GM12878 (cell line): ENCODE data around the gene ZBTB7B. TPM values are rescaled to one million over a fixed set of nuclear protein-coding genes. Genes with fewer than 3 reads are reported as not detected.

Source experiments
- ATF3 ChIP-seq: IDR thresholded peaks from 2 replicates; pipeline ENCODE4 v1.6.1; 2011; ENCODE audit warnings: low read depth, mild to moderate bottlenecking, low read length, moderate library complexity, borderline replicate concordance; ENCODE audit errors: extremely low read depth
- ATF7 ChIP-seq: fragments of 450-650 bp; IDR thresholded peaks from 2 replicates; pipeline ENCODE4 v1.6.1; 2016; ENCODE audit warnings: low read depth, mild to moderate bottlenecking
- CBX5 ChIP-seq: sonication (generic); IDR thresholded peaks from 2 replicates; pipeline ENCODE4 v1.6.1; 2016; ENCODE audit warnings: low read depth, moderate library complexity, mild to moderate bottlenecking, inconsistent platforms
- CREM ChIP-seq: IDR thresholded peaks from 2 replicates; pipeline ENCODE4 v1.6.1; 2014; ENCODE audit warnings: antibody characterized with exemption, low read depth
- E2F8 ChIP-seq: fragments of 450-650 bp; IDR thresholded peaks from 2 replicates; pipeline ENCODE4 v1.6.1; 2018; ENCODE audit warnings: mild to moderate bottlenecking, low read depth, moderate library complexity; ENCODE audit not compliant: partially characterized antibody
- EGR1 ChIP-seq, 2 experiments: IDR thresholded peaks; 1 replicate in 1 of 2; 2 replicates in 1 of 2; pipeline ENCODE4 v1.6.1; 2011 to 2012; ENCODE audit warnings: low read depth in 2 of 2, low read length in 2 of 2, borderline replicate concordance in 1 of 2, mild to moderate bottlenecking in 1 of 2, moderate library complexity in 1 of 2
- HDAC2 ChIP-seq: fragments of 200-600 bp; sonication (generic); IDR thresholded peaks from 2 replicates; pipeline ENCODE4 v1.6.1; 2017
- IKZF2 ChIP-seq, 2 experiments: fragments of 450-650 bp; IDR thresholded peaks; 2 replicates each; pipeline ENCODE4 v1.6.1; 2017; ENCODE audit warnings: mild to moderate bottlenecking in 2 of 2, moderate library complexity in 2 of 2
- MLLT1 ChIP-seq: fragments of 450-650 bp; IDR thresholded peaks from 2 replicates; pipeline ENCODE4 v1.6.1; 2016; ENCODE audit warnings: mild to moderate bottlenecking
- SMAD1 ChIP-seq: fragments of 450-650 bp; IDR thresholded peaks from 2 replicates; pipeline ENCODE4 v1.6.1; 2018; ENCODE audit warnings: mild to moderate bottlenecking, low read depth; ENCODE audit not compliant: partially characterized antibody
- STAT1 ChIP-seq: fragments of 450-650 bp; conservative IDR thresholded peaks from 2 replicates; pipeline ENCODE4 v1.6.1; 2014; ENCODE audit warnings: antibody characterized with exemption, mild to moderate bottlenecking
- SUPT20H ChIP-seq: IDR thresholded peaks from 2 replicates; pipeline ENCODE4 v1.6.1; 2011; ENCODE audit warnings: low read depth, mild to moderate bottlenecking, low read length, moderate library complexity, borderline replicate concordance; ENCODE audit not compliant: control insufficient read depth
- TARDBP ChIP-seq: IDR thresholded peaks from 2 replicates; pipeline ENCODE4 v1.6.1; 2016; ENCODE audit warnings: borderline replicate concordance
- TCF12 ChIP-seq: IDR thresholded peaks from 2 replicates; pipeline ENCODE4 v1.6.1; 2011; ENCODE audit warnings: low read depth, mild to moderate bottlenecking, low read length
- TCF7 ChIP-seq: IDR thresholded peaks from 2 replicates; pipeline ENCODE4 v1.6.1; 2014; ENCODE audit warnings: antibody characterized with exemption, borderline replicate concordance
- WRNIP1 ChIP-seq: IDR thresholded peaks from 2 replicates; pipeline ENCODE4 v1.6.1; 2011; ENCODE audit warnings: low read depth, low read length, improper control_type of control experiment, borderline replicate concordance
- ZNF274 ChIP-seq: IDR thresholded peaks from one replicate; pipeline ENCODE4 v1.8.0; 2011; ENCODE audit not compliant: insufficient read length, insufficient read depth
- ZNF592 ChIP-seq: fragments of 450-650 bp; IDR thresholded peaks from 2 replicates; pipeline ENCODE4 v1.6.1; 2017; ENCODE audit warnings: mild to moderate bottlenecking, moderate library complexity
- polyA plus RNA-seq, 11 experiments: library from polyadenylated mRNA; depleted of rRNA in 4 of 11; unstranded in 6 of 11; stranded (reverse) in 5 of 11; fragments of >200 nt; fragmentation: Nextera tagmentation in 4 of 11; fragmentation: Illumina TruSeq in 1 of 11; extraction: Ambion mirVana in 4 of 11; extraction: Trizol in 1 of 11; gene quantifications; 1 replicate in 1 of 11; 2 replicates in 10 of 11; pipeline versions ENCODE4 v1.2.1 to v1.2.3, GENCODE V29; 2011 to 2016; ENCODE audit warnings: inconsistent platforms in 2 of 11, missing spikeins in 2 of 11, low read depth in 1 of 11
- total RNA-seq, 4 experiments: library from RNA; depleted of rRNA in 3 of 4; stranded (reverse); fragments of >200 nt in 3 of 4; fragmentation: Illumina TruSeq in 1 of 4; extraction: Trizol in 1 of 4; gene quantifications; 2 replicates each; pipeline versions ENCODE4 v1.2.1 to v1.2.3, GENCODE V29; 2013 to 2021
- TF ChIP-seq, protein P1 (sequence below): fragments of 450-650 bp; IDR thresholded peaks from 2 replicates; pipeline ENCODE4 v1.6.1; 2018; ENCODE audit warnings: borderline replicate concordance, mild to moderate bottlenecking; ENCODE audit not compliant: partially characterized antibody

The ZBTB7B gene
- total and polyA plus RNA-seq, 10 of the 15 experiments (the other 5 are each of a cell fraction or from before 2014, with no cell fraction given) = 0.11 to 44.9 (median 11.3) TPM

GRCh38 chr1:154975409-154976059 lies 27.1 kb upstream of the ZBTB7B start (continued):
- TF ChIP-seq ATF7 = peak; percentile 28; the same call in 1 of the 2 replicates
- no peak for TF ChIP-seq WRNIP1
- no peak for TF ChIP-seq SUPT20H
- no peak for TF ChIP-seq E2F8
- no peak for TF ChIP-seq HDAC2
- no peak for TF ChIP-seq TARDBP
- TF ChIP-seq STAT1 = no peak
- no peak for TF ChIP-seq TCF12
- TF ChIP-seq TCF7 = no peak
- no peak for TF ChIP-seq ZNF592
- peak; percentile 7; the same call in 1 of the 2 replicates for TF ChIP-seq CREM
- TF ChIP-seq IKZF2 (IDR thresholded peaks at IDR 0.05) = peak; percentile 48 to 49; a peak in 2 of 4 replicates
- TF ChIP-seq ZNF274 = no peak
- TF ChIP-seq MLLT1 = no peak; the same call in 1 of the 2 replicates
- peak in 1 of 2 experiments; percentile 74; a peak in 2 of 3 replicates for TF ChIP-seq EGR1 (IDR thresholded peaks at IDR 0.05; ENCODE audit: borderline replicate concordance in 1 of 2, low read depth in 2 of 2, low read length in 2 of 2)
- TF ChIP-seq, protein P1, sequence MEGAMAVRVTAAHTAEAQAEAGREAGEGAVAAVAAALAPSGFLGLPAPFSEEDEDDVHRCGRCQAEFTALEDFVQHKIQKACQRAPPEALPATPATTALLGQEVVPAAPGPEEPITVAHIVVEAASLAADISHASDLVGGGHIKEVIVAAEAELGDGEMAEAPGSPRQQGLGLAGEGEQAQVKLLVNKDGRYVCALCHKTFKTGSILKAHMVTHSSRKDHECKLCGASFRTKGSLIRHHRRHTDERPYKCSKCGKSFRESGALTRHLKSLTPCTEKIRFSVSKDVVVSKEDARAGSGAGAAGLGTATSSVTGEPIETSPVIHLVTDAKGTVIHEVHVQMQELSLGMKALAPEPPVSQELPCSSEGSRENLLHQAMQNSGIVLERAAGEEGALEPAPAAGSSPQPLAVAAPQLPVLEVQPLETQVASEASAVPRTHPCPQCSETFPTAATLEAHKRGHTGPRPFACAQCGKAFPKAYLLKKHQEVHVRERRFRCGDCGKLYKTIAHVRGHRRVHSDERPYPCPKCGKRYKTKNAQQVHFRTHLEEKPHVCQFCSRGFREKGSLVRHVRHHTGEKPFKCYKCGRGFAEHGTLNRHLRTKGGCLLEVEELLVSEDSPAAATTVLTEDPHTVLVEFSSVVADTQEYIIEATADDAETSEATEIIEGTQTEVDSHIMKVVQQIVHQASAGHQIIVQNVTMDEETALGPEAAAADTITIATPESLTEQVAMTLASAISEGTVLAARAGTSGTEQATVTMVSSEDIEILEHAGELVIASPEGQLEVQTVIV = no peak
- TF ChIP-seq SMAD1 = no peak
- TF ChIP-seq CBX5 = no peak
- TF ChIP-seq ATF3 = no peak
